CD4-positive, alpha-beta T cell (primary cell): ENCODE data around the gene CALB2. TPM values are rescaled to one million over a fixed set of nuclear protein-coding genes. Genes with fewer than 3 reads are reported as not detected.

Experiments
- ATAC-seq: fragments of 200-7000 bp; cut with Tn5 transposase; one replicate; pipeline ENCODE4 v1.10.0; 2022; ENCODE audit warnings: mild to moderate bottlenecking; ENCODE audit not compliant: poor library complexity
- CTCF ChIA-PET: fragments of 350-600 bp; sonication (Branson Sonifier 250); formaldehyde crosslinking; loops from one replicate; lab custom pipeline; 2021; ENCODE audit warnings: antibody characterized with exemption, inconsistent platforms; lab: Charles Lee
- POLR2A ChIA-PET: fragments of 350-600 bp; sonication (Branson Sonifier 250); formaldehyde crosslinking; loops from one replicate; lab custom pipeline; 2021; ENCODE audit warnings: antibody characterized with exemption, inconsistent platforms; lab: Charles Lee
- DNase-seq, 14 experiments: peaks; one replicate each; pipeline ENCODE4 v3.0.0-alpha.2; 2013 to 2020; ENCODE audit warnings: mixed read lengths in 2 of 14
- H3K27ac ChIP-seq, 2 donors: one replicate each; pipeline versions ENCODE4 v1.5.1 to v1.7.0; 2013; ENCODE audit warnings: low read length in 2 of 2, low read depth in 1 of 2, mild to moderate bottlenecking in 1 of 2
- H3K27me3 ChIP-seq, 2 experiments: 1 replicate in 1 of 2; 2 replicates in 1 of 2; pipeline versions ENCODE4 v1.6.1 to v1.7.0; 2013; ENCODE audit warnings: low read length in 2 of 2, control low read depth in 1 of 2, mild to moderate bottlenecking in 1 of 2, moderate library complexity in 1 of 2; ENCODE audit not compliant: insufficient read depth in 2 of 2, control insufficient read depth in 1 of 2
- H3K36me3 ChIP-seq: one replicate; pipeline ENCODE4 v1.6.1; 2013; ENCODE audit warnings: low read length, control low read depth; ENCODE audit not compliant: insufficient read depth
- H3K4me1 ChIP-seq: one replicate; pipeline ENCODE4 v1.6.1; 2013; ENCODE audit warnings: low read length, control low read depth; ENCODE audit not compliant: insufficient read depth
- H3K4me3 ChIP-seq: one replicate; pipeline ENCODE4 v1.5.1; 2013; ENCODE audit warnings: mild to moderate bottlenecking, low read length, moderate library complexity
- H3K9me3 ChIP-seq, 2 experiments: 1 replicate in 1 of 2; 2 replicates in 1 of 2; pipeline versions ENCODE4 v1.6.1 to v1.7.0; 2013; ENCODE audit warnings: low read length in 2 of 2, mild to moderate bottlenecking in 2 of 2, control low read depth in 1 of 2, moderate library complexity in 1 of 2; ENCODE audit not compliant: control insufficient read depth in 1 of 2, insufficient read depth in 1 of 2
- H3K27ac Mint-ChIP-seq: one replicate; pipeline ENCODE4 v1.8.0; 2020; ENCODE audit warnings: mixed read lengths
- H3K27me3 Mint-ChIP-seq: one replicate; pipeline ENCODE4 v1.8.0; 2021; ENCODE audit warnings: mixed read lengths
- H3K36me3 Mint-ChIP-seq: one replicate; pipeline ENCODE4 v1.8.0; 2021; ENCODE audit warnings: low read depth, mixed read lengths
- H3K4me1 Mint-ChIP-seq: one replicate; pipeline ENCODE4 v1.8.0; 2021; ENCODE audit warnings: low read depth, mixed read lengths
- H3K4me3 Mint-ChIP-seq: one replicate; pipeline ENCODE4 v1.8.0; 2020; ENCODE audit warnings: mild to moderate bottlenecking, mixed read lengths
- H3K9me3 Mint-ChIP-seq: one replicate; pipeline ENCODE4 v1.8.0; 2020; ENCODE audit warnings: mixed read lengths
- intact Hi-C, 2 experiments: fragments of 100-400 bp; cut with DNase I in 1 of 2; cut with micrococcal nuclease in 1 of 2; formaldehyde crosslinking; loops; one replicate each; pipeline versions ENCODE4 v1.15.1 to v1.9.0; 2023 to 2025; cut with DNase I, micrococcal nuclease
- total RNA-seq, 174 experiments: library from RNA in 2 of 174; stranded (reverse) in 2 of 174; gene quantifications; one replicate each; pipeline ENCODE4 v1.2.3 and lab custom pipeline; 2021 to 2026
- TF ChIP-seq, protein P1 (sequence below): fragments of 200-600 bp; IDR thresholded peaks from one replicate; pipeline ENCODE4 v1.8.0; 2022; ENCODE audit warnings: antibody characterized with exemption, mild to moderate bottlenecking

CALB2 gene
- total RNA-seq, 2 experiments from 2014 or later = not detected

DNA sequence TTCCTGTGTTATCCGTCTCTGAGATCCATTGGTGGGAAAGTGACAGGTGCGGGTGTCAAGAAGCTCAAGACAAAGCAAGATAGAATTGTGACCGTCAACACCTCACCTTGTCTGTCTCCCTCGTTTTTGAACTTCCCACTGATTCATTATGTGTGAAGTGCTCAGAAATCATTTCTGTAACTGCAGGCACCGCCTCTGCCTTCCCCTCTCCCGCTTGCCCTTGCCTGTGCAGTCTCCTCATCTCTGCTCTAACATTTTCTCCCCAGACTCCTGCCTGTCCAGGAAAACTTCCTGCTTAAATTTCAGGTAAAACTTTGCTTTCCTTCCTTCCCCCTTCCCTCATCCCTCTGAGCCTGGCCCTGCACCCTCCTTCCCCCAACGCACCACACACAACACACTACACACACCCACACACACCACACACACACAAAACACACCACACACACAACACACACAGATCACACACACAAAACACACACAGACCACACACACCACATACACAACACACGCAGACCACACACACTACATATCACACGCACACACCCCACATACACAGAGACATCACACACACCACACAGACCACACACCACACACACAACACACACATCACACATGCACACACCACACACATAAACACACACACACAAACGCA is 25.7 kb downstream of the CALB2 start:
- Histone ChIP-seq H3K4me3 (no peak overlapping the region), H3K27me3 (peaks cover 4 to 24% of the 10 kb centered on the region in 2 experiments), H3K9me3 (no peaks in the 10 kb centered on the region), H3K27ac (no peak overlapping the region), H3K36me3 (no peaks in the 10 kb centered on the region), H3K4me1 (no peaks in the 10 kb centered on the region)
- H3K27ac Mint-ChIP-seq = no peak overlapping the region
- ATAC-seq (no peak), DNase-seq (no peak)
- H3K4me1 Mint-ChIP-seq = peaks cover 8% of the 10 kb centered on the region
- intact Hi-C loops = no loop called here
- ChIA-PET CTCF (no interaction called here), POLR2A (no interaction called here)
- TF ChIP-seq, protein P1, sequence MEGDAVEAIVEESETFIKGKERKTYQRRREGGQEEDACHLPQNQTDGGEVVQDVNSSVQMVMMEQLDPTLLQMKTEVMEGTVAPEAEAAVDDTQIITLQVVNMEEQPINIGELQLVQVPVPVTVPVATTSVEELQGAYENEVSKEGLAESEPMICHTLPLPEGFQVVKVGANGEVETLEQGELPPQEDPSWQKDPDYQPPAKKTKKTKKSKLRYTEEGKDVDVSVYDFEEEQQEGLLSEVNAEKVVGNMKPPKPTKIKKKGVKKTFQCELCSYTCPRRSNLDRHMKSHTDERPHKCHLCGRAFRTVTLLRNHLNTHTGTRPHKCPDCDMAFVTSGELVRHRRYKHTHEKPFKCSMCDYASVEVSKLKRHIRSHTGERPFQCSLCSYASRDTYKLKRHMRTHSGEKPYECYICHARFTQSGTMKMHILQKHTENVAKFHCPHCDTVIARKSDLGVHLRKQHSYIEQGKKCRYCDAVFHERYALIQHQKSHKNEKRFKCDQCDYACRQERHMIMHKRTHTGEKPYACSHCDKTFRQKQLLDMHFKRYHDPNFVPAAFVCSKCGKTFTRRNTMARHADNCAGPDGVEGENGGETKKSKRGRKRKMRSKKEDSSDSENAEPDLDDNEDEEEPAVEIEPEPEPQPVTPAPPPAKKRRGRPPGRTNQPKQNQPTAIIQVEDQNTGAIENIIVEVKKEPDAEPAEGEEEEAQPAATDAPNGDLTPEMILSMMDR = no peak
- no peak overlapping the region for H3K4me3 Mint-ChIP-seq
- no peaks in the 10 kb centered on the region for H3K9me3 Mint-ChIP-seq
- H3K27me3 Mint-ChIP-seq = peaks cover 49% of the 10 kb centered on the region
- H3K36me3 Mint-ChIP-seq = no peaks in the 10 kb centered on the region

DNA sequence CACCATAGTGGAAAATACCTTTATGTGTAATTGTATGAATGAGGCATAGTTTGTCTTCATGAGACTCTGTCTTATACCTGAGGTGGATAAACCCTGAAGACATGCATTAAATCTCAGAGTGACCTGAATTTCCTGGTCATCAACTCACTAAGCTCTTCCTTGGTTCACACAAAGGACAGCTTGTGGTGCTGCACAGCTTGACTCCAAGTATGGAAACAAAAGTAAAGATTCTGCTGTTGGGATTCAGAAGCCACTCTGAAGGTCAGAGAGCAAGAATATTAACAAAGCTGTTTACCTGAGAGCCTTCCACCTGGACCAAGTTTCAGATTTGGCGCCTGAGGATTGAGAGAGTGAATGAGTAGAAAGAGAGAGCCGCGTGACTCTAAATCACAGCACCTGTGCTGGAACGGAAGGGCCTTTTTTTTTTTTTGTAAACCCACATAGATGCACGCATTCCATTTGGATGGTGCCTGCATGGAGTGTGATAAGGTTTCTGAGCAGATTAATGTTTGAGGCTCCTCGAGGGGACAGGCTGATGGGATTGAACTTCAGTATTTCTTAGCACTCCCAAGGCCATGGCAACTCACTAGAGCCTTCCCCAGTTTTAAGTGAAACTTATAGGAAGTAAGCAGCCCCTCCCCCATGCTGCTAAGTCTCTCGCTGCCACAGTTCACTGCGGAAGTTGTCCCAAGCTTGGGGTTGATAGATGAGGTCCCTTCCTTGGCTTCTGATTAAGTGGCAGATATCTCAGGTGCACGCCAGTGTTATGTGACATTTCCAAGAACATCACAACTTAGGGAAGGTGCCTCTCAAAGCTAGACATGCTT is 28.7 kb downstream of the CALB2 start:
- Histone ChIP-seq H3K27ac (no peak overlapping the region), H3K36me3 (no peaks in the 10 kb centered on the region), H3K27me3 (peaks cover 8 to 28% of the 10 kb centered on the region in 2 experiments), H3K9me3 (peaks cover 0 to 6% of the 10 kb centered on the region in 2 experiments), H3K4me1 (no peaks in the 10 kb centered on the region), H3K4me3 (no peak overlapping the region)
- DNase-seq = no peak
- TF ChIP-seq, protein P1 = no peak
- peaks cover 8% of the 10 kb centered on the region for H3K4me1 Mint-ChIP-seq
- peaks cover 55% of the 10 kb centered on the region for H3K27me3 Mint-ChIP-seq
- no peak overlapping the region for H3K27ac Mint-ChIP-seq
- no peak overlapping the region for H3K4me3 Mint-ChIP-seq
- CTCF ChIA-PET = no interaction called here
- intact Hi-C loops = no loop called here
- H3K9me3 Mint-ChIP-seq = no peaks in the 10 kb centered on the region
- ATAC-seq = no peak
- no peaks in the 10 kb centered on the region for H3K36me3 Mint-ChIP-seq
- POLR2A ChIA-PET = no interaction called here

DNA sequence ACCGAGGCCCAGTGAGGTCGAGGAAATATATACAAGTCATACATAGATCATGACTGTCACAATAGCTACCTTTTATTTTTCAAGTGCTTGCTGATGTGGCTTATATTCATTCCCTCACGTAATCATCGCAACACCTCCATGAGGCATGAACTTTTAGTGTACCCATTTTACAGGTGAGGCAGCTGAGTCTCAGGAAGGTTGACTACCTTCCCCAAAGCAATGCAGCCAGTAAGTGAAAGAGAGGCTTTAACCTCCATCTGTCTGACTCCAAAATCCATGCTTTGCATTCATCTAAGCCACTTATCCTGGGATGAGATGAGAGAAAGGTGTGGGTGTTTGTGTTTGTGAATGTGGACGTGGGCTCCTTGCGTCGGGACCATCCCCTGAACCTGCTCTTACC is 30.8 kb downstream of the CALB2 start:
- Histone ChIP-seq H3K4me1 (no peaks in the 10 kb centered on the region), H3K4me3 (no peak overlapping the region), H3K27ac (no peak overlapping the region), H3K9me3 (peaks cover 0 to 6% of the 10 kb centered on the region in 2 experiments), H3K27me3 (peaks cover 8 to 28% of the 10 kb centered on the region in 2 experiments), H3K36me3 (no peaks in the 10 kb centered on the region)
- no peaks in the 10 kb centered on the region for H3K36me3 Mint-ChIP-seq
- ATAC-seq = no peak
- POLR2A ChIA-PET = no interaction called here
- peaks cover 8% of the 10 kb centered on the region for H3K4me1 Mint-ChIP-seq
- DNase-seq = no peak
- H3K27me3 Mint-ChIP-seq = peaks cover 62% of the 10 kb centered on the region
- no peaks in the 10 kb centered on the region for H3K9me3 Mint-ChIP-seq
- intact Hi-C loops = no loop called here
- no peak overlapping the region for H3K27ac Mint-ChIP-seq
- TF ChIP-seq, protein P1 = no peak
- no peak overlapping the region for H3K4me3 Mint-ChIP-seq
- CTCF ChIA-PET = no interaction called here
